Measurements from ENCODE around the gene LRP11. TPM values are rescaled to one million over a fixed set of nuclear protein-coding genes. Genes with fewer than 3 reads are reported as not detected.
A peak's percentile ranks its signal among the peaks of the same experiment; 100 is the strongest.
"Not testable (repeated sequence)": the region's sequence is repeated elsewhere in the genome, so short reads cannot be mapped to it uniquely, and the experiment has no call there.

LRP11 gene
- total RNA-seq, 1 experiment from 2014 or later = 18.8 TPM

DNA sequence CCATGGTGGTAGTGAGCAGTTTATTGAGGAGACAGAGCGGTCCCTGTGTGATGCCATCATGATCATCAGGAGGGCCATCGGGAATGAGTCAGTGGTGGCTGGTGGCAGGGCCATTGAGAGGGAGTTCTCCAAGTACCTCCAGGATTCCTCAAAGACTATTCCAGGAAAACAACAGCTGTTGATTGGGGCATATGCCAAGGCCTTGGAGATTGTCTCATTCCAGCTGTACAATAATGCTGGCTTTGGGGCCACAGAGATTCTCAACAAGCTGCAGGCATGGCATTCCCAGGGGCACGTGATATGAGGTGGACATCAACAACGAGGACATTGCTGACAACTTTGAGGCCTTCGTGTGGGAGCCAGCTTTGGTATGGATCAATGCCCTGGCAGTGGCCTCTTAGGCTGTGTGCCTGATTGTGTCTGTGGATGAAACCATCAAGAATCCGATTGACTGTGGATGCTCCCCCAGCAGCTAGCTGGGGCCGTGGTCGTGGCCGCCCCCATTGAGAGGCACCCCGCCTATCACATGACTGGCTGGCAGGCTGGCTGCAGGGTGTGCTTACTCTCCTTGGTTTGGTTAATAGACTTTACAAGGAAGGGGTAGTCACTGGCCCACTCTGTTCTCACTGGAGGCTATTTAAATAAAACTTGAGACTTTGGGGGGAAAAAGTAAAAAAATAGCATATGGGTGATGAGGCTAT lies 17.1 kb upstream of the LRP11 start:
- no peak for DNase-seq (ENCODE audit: low spot score)
- in situ Hi-C loops (cut with HindIII; ENCODE audit: low sequenced_read_pairs) = no loop called here

DNA sequence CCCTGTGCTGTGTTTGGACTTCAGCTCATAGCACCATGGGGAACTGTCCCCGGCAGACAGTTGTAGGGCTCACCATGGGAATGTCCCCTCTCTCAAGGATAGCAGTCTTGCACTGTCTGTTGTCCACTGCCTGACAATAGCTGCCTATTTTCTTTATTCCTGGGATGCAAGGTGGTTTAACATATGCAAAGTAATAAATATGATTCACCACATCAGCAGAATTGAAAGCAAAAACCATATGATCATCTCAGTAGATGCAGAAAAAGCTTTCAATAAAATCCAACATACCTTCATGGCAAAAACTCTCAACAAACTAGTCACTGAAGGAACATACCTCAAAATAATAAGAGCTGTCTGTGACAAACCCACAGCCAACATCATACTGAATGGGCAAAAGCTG lies 13.5 kb upstream of the LRP11 start:
- in situ Hi-C loops (cut with HindIII; ENCODE audit: low sequenced_read_pairs) = no loop called here
- no peak for DNase-seq (ENCODE audit: low spot score)

DNA sequence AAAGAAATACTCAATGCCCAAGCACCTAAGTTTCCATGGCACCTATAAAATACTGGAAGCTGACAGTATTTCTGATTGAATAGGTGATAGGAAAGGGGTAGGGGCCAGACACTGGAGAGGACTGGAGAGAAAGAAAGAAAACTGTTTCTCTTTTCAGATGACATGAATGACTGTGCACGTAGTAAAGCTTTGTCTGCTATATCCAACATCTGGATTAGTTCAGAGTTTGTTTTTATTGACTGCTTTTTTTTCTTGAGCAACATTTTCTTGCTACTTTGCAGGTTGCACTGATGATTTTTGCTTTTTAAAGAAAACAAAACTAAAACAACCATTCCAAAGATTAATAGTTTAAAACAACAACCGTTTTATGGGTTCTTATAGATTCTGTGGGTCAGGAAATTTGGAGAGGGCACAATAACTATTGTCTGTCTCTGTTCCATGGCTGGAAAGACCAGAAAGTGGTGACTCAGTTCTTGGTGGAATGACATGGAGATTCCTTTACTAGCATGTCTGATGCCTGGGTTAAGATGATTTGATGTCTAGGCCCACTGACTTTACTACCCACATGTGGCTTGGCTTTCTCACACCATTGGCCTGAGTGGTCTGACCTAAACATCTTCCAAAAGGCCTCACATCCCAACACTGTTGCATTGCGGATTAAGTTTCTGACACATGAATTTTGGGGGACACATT lies 12.2 kb upstream of the LRP11 start:
- no peak for DNase-seq (ENCODE audit: low spot score)
- in situ Hi-C loops (cut with HindIII; ENCODE audit: low sequenced_read_pairs) = no loop called here

- in situ Hi-C loops (cut with HindIII; ENCODE audit: low sequenced_read_pairs) = no loop called here
- DNase-seq (ENCODE audit: low spot score) = no peak
Observed at GRCh38 chr6:149872233-149872632, 8.1 kb upstream of the LRP11 start.

- DNase-seq (ENCODE audit: low spot score) = no peak
- in situ Hi-C loops (cut with HindIII; ENCODE audit: low sequenced_read_pairs) = no loop called here
Observed at GRCh38 chr6:149871182-149871581, 7.0 kb upstream of the LRP11 start.

- in situ Hi-C loops (cut with HindIII; ENCODE audit: low sequenced_read_pairs) = no loop called here
Observed at GRCh38 chr6:149869275-149869892, 5.2 kb upstream of the LRP11 start.

DNA sequence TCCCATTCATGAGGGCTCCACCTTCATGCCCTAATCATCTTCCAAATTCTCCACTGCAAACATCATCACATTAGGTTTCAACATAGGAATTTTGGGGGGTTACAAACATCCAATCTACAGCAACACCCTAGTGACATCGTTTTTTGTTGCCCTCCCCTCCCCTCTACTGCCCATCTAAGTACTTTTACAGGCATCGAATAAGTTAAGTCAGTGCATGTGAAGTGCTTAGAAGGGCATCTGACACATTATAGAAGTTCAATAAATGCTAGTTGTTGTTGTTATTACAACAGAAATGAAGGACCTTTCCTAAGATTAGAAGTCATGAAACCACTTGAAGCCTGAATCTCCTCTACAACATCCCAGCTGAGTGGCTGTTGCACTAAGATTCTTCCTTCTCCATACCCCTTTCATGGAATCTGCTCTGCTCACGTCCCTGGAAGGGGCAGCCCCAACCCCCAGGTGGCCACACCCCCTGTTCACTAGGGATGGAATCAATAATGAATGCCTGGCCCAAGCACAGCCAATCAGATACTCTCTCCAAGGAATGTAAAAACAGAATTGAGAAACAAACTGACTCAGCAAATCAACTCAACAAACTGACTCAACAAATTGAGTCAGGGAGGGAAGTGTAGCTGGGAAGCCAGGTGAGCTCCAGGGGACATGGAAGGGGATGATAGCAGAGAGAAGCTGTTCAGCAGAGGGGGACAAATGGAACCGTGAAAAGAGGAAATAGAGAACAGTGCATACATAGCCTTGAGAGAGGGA lies 3.9 kb upstream of the LRP11 start:
- in situ Hi-C loops (cut with HindIII; ENCODE audit: low sequenced_read_pairs) = no loop called here
- no peak for DNase-seq (ENCODE audit: low spot score)

More at GRCh38 chr6:149869275-149869892, 5.2 kb upstream of the LRP11 start:
- no peak for DNase-seq (ENCODE audit: low spot score)

DNA sequence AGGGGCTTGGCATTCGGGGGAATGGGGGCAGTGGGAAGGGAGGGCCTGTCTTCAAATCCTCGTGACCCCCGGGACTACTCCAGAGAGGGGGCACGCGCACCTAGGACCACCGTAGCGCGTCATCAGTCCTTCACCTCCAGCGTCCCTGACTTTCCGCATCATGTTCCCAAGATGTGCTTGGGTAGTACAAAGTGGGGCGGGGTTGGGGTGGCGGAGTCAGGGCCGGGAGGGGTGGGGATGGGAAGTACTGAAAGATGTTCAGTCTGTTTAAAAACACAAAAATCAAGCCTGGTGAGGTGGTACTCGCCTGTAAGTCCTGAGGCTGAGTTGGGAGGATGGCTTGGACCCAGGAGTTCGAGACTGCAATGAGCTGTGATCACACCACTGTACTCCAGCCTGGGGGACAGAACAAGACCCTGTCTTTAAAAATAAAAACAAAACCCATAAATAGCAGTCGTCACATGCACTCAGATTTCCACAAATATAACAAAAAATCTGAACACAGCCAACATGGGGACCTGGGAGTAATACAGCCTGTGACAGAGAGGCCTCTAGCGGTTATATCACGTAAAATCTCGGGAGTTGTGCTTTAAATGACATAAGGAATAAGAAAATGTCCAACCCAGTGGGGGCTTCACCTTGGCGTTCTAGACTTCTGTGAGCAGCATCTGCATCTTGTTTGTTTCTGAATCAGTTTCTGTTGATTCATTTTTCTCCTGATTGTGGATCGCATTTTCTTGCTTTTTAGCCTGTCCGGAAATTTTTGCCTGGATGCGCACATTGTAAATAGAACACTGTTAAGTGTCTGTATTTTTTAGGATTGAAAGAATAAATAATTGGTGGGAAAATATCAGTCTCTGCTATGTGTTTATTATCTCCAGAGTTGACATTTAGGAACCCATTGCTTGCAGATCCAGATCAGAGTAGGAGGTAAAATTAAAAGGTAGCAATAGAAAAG lies 698 bp upstream of the LRP11 start:
- peak; percentile 87 for DNase-seq (ENCODE audit: low spot score)
- in situ Hi-C loops (cut with HindIII; ENCODE audit: low sequenced_read_pairs) = no loop called here

GRCh38 chr6:149862922-149863697 lies 1.0 kb downstream of the LRP11 start:
- in situ Hi-C loops (cut with HindIII; ENCODE audit: low sequenced_read_pairs) = no loop called here
- peak; percentile 67 for DNase-seq (ENCODE audit: low spot score)

GRCh38 chr6:149862424-149862738 lies 1.8 kb downstream of the LRP11 start:
- DNase-seq (ENCODE audit: low spot score); in situ Hi-C loops (cut with HindIII; ENCODE audit: low sequenced_read_pairs): not testable (repeated sequence)

- in situ Hi-C loops (cut with HindIII; ENCODE audit: low sequenced_read_pairs) = no loop called here
- no peak for DNase-seq (ENCODE audit: low spot score)
Observed at GRCh38 chr6:149861603-149862423, 2.3 kb downstream of the LRP11 start.

DNA sequence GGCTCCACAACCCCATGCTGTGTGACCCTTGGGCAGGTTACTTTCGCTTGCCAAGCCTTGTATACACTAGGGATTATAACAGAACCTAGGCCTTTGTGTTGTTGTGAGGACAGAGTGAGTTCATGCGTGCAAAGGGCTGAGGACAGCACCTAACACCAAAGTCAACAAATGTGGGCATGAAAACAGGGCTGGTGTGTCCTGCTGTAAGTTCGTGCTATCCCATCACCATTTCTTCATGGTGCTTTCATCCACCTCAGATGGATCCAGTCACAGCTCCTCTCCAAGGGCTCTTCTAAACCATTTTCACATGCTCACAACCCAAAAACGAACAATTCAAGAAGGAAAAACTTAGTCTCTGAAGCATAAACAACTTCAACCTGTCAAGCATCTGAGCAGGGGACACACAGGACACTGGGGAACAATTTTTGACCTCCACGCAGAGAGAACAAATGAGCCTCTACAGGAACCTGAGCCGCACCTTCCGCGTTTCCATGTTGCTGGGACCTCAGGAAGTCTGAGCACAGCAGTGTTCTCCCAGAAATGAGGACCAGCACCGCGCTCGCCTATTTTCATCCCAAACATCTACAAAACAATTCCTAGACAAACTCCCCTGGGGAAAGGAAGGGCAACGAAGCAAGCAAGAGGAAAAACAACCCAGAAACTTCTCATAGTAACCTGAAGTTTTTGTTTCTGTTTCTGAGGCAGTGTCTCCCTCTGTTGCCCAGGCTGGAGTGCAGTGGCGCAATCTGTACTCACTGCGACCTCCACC lies 3.1 kb downstream of the LRP11 start:
- in situ Hi-C loops (cut with HindIII; ENCODE audit: low sequenced_read_pairs) = no loop called here
- DNase-seq (ENCODE audit: low spot score) = no peak

GRCh38 chr6:149860513-149860833 lies 3.7 kb downstream of the LRP11 start:
- in situ Hi-C loops (cut with HindIII; ENCODE audit: low sequenced_read_pairs) = no loop called here
- DNase-seq (ENCODE audit: low spot score) = no peak

DNA sequence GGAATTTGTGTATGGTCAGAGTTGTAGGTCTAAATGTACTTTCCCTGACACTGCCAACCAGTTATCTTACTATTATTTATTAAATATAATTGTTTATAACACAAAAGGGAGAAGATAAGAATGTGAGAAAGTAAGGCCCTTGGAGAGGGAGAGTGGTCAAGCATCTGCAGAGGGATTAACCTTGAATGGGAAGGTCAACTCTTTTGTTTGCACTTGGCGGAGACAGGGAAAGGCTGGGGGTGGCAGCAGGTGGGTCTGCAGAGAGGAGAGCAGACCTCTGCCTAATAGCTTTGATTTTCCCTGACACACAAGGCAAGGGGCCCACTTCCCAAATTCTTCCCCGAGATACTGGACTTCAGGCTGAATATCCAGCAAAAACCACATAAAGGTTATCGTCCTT lies 4.2 kb downstream of the LRP11 start:
- in situ Hi-C loops (cut with HindIII; ENCODE audit: low sequenced_read_pairs) = no loop called here
- DNase-seq (ENCODE audit: low spot score) = no peak

- DNase-seq (ENCODE audit: low spot score) = no peak
- in situ Hi-C loops (cut with HindIII; ENCODE audit: low sequenced_read_pairs) = no loop called here
Observed at GRCh38 chr6:149859368-149859767, 4.8 kb downstream of the LRP11 start.

DNA sequence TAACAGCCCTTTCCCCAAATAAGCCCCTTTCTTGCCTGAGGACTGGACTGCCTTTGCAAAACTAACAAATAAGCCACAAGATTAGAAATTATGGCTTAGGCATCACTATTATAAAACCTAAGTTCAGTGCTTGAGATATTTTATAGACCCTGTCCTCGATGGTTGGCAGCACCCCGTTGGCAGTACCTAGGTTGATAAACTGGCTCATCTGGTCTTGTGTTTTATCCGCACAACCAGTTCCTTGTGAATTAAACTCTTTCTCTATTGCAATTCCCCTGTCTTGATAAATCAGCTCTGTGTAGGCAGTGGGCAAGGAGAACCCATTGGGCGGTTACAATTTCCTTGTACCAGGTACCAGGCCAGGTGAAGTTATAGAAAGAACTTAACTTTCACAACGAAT lies 6.6 kb downstream of the LRP11 start:
- in situ Hi-C loops (cut with HindIII; ENCODE audit: low sequenced_read_pairs) = no loop called here
- DNase-seq (ENCODE audit: low spot score) = no peak
